ENCODE results near the gene RIF1. TPM values are rescaled to one million over a fixed set of nuclear protein-coding genes. Genes with fewer than 3 reads are reported as not detected.

The RIF1 gene
- total RNA-seq, 4 donors from 2014 or later, result 25.3 to 31.0 (median 28.9) TPM

GRCh38 chr2:151374436-151374835, 35.3 kb upstream of the RIF1 start:
- Histone ChIP-seq H3K27me3 (no peaks in the 10 kb centered on the region), H3K27ac (replicated peaks in 1 of 4) (no peak overlapping the region), H3K9me3 (no peaks in the 10 kb centered on the region), H3K4me3 (no peak overlapping the region), H3K36me3 (no peaks in the 10 kb centered on the region), H3K4me1 (no peaks in the 10 kb centered on the region)
- intact Hi-C loops (cut with DNase I), result no loop called here
- 44% methylated on average over 3 of the region's 3 CpGs for WGBS
- TF ChIP-seq POLR2A (IDR thresholded peaks at IDR 0.05; ENCODE audit: low read depth) (no peak), EP300 (IDR thresholded peaks at IDR 0.05) (no peak), POLR2AphosphoS5 (IDR thresholded peaks at IDR 0.05) (no peak), CTCF (IDR thresholded peaks at IDR 0.05) (no peak)
- DNase-seq (ENCODE audit: extremely low spot score), result no peak

GRCh38 chr2:151379169-151379568, 30.5 kb upstream of the RIF1 start:
- Histone ChIP-seq H3K27me3 (no peaks in the 10 kb centered on the region), H3K9me3 (no peaks in the 10 kb centered on the region), H3K4me3 (no peak overlapping the region), H3K4me1 (no peaks in the 10 kb centered on the region), H3K36me3 (no peaks in the 10 kb centered on the region), H3K27ac (replicated peaks in 1 of 4) (peak overlapping the region in 1 of 4 donors; percentile 7)
- no peak for DNase-seq (ENCODE audit: extremely low spot score)
- no peak for TF ChIP-seq EP300 (IDR thresholded peaks at IDR 0.05)
- TF ChIP-seq CTCF (IDR thresholded peaks at IDR 0.05), result no peak
- no peak for TF ChIP-seq POLR2A (IDR thresholded peaks at IDR 0.05; ENCODE audit: low read depth)
- TF ChIP-seq POLR2AphosphoS5 (IDR thresholded peaks at IDR 0.05), result no peak
- intact Hi-C loops (cut with DNase I), result no loop called here
- WGBS, result 61% methylated on average over 4 of the region's 4 CpGs

GRCh38 chr2:151380580-151381235, 29.0 kb upstream of the RIF1 start:
- Histone ChIP-seq H3K36me3 (no peaks in the 10 kb centered on the region), H3K27me3 (no peaks in the 10 kb centered on the region), H3K27ac (replicated peaks in 1 of 4) (no peak overlapping the region), H3K4me1 (no peaks in the 10 kb centered on the region), H3K9me3 (no peaks in the 10 kb centered on the region), H3K4me3 (no peak overlapping the region)
- DNase-seq (ENCODE audit: extremely low spot score), result no peak
- WGBS, result 83% methylated on average over 6 of the region's 6 CpGs
- intact Hi-C loops (cut with DNase I), result no loop called here
- no peak for TF ChIP-seq POLR2AphosphoS5 (IDR thresholded peaks at IDR 0.05)
- no peak for TF ChIP-seq POLR2A (IDR thresholded peaks at IDR 0.05; ENCODE audit: low read depth)
- no peak for TF ChIP-seq EP300 (IDR thresholded peaks at IDR 0.05)
- no peak for TF ChIP-seq CTCF (IDR thresholded peaks at IDR 0.05)

GRCh38 chr2:151381266-151381665, 28.4 kb upstream of the RIF1 start:
- intact Hi-C loops (cut with DNase I), result no loop called here
- Histone ChIP-seq H3K36me3 (no peaks in the 10 kb centered on the region), H3K4me1 (no peaks in the 10 kb centered on the region), H3K27ac (replicated peaks in 1 of 4) (no peak overlapping the region), H3K27me3 (no peaks in the 10 kb centered on the region), H3K9me3 (no peaks in the 10 kb centered on the region), H3K4me3 (no peak overlapping the region)
- TF ChIP-seq POLR2A (IDR thresholded peaks at IDR 0.05; ENCODE audit: low read depth), result no peak
- no peak for TF ChIP-seq CTCF (IDR thresholded peaks at IDR 0.05)
- TF ChIP-seq EP300 (IDR thresholded peaks at IDR 0.05), result no peak
- no peak for TF ChIP-seq POLR2AphosphoS5 (IDR thresholded peaks at IDR 0.05)
- 88% methylated on average over 2 of the region's 2 CpGs for WGBS
- no peak for DNase-seq (ENCODE audit: extremely low spot score)

GRCh38 chr2:151388011-151388410, 21.7 kb upstream of the RIF1 start:
- intact Hi-C loops (cut with DNase I), result no loop called here
- no peaks in the 10 kb centered on the region for H3K9me3 ChIP-seq
- no peak overlapping the region for H3K27ac ChIP-seq (replicated peaks in 1 of 4)
- no peaks in the 10 kb centered on the region for H3K4me1 ChIP-seq
- 90% methylated on average over 4 of the region's 4 CpGs for whole genome bisulfite sequencing
- no peaks in the 10 kb centered on the region for H3K27me3 ChIP-seq
- no peak overlapping the region for H3K4me3 ChIP-seq
- TF ChIP-seq CTCF (IDR thresholded peaks at IDR 0.05) (no peak), POLR2AphosphoS5 (IDR thresholded peaks at IDR 0.05) (no peak), EP300 (IDR thresholded peaks at IDR 0.05) (no peak), POLR2A (IDR thresholded peaks at IDR 0.05; ENCODE audit: low read depth) (no peak)
- no peak for DNase-seq (ENCODE audit: extremely low spot score)
- no peaks in the 10 kb centered on the region for H3K36me3 ChIP-seq

All from esophagus muscularis mucosa (tissue), 4 donors.